ENCODE measurements around the gene CACNA1G. TPM values are rescaled to one million over a fixed set of nuclear protein-coding genes. Genes with fewer than 3 reads are reported as not detected.

Gene CACNA1G
- total and polyA plus RNA-seq, 9 donors, result 4.6 to 16.3 (median 8.3) TPM

DNA sequence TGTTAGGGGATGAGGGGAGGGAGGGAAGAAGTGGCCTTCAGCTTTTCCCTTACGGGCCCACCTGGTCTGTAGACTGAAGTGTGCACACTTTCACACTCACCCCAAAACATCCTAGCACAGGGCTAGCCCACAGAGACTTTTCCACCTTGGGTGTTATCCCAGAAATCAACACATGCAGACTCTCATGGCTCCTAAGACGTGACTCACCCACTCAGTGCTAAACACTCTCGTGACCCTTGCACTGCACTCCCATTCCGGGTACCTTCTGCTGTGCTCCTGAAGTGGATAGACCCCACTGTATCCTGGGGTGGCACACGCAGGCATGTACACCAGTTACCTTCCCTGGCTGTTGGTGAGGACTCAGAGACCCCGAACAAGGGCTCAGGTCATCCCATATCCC is 51.1 kb downstream of the CACNA1G start:
- DNase-seq, result no peak
- Histone ChIP-seq H3K36me3 (ENCODE audit: control insufficient read depth, insufficient read depth, low read length) (peaks cover 6% of the 10 kb centered on the region), H3K4me1 (ENCODE audit: control insufficient read depth, insufficient read depth, low read length) (peaks cover 26% of the 10 kb centered on the region), H3K27me3 (ENCODE audit: control insufficient read depth, insufficient read depth, low read length) (peaks cover 6% of the 10 kb centered on the region), H3K27ac (ENCODE audit: low read length) (no peak overlapping the region), H3K9me3 (replicated peaks; ENCODE audit: control insufficient read depth, low read depth, low read length) (no peaks in the 10 kb centered on the region), H3K4me3 (ENCODE audit: low read length) (no peak overlapping the region)
- WGBS (ENCODE audit: insufficient coverage), result 84% methylated on average over 5 of the region's 6 CpGs

- peaks cover 6% of the 10 kb centered on the region for H3K36me3 ChIP-seq (ENCODE audit: control insufficient read depth, insufficient read depth, low read length)
- no peaks in the 10 kb centered on the region for H3K9me3 ChIP-seq (replicated peaks; ENCODE audit: control insufficient read depth, low read depth, low read length)
- no peak for DNase-seq
- 78% methylated on average over 9 of the region's 12 CpGs for WGBS (ENCODE audit: insufficient coverage)
- no peak overlapping the region for H3K4me3 ChIP-seq (ENCODE audit: low read length)
- H3K4me1 ChIP-seq (ENCODE audit: control insufficient read depth, insufficient read depth, low read length), result peaks cover 24% of the 10 kb centered on the region
- H3K27me3 ChIP-seq (ENCODE audit: control insufficient read depth, insufficient read depth, low read length), result peaks cover 6% of the 10 kb centered on the region
- H3K27ac ChIP-seq (ENCODE audit: low read length), result no peak overlapping the region
These were observed 51.8 kb downstream of the CACNA1G start for GRCh38 chr17:50612281-50612680.

- H3K27ac ChIP-seq (ENCODE audit: low read length), result no peak overlapping the region
- DNase-seq, result peak; percentile 71
- WGBS (ENCODE audit: insufficient coverage), result 46% methylated on average over 9 of the region's 26 CpGs
- peaks cover 2% of the 10 kb centered on the region for H3K27me3 ChIP-seq (ENCODE audit: control insufficient read depth, insufficient read depth, low read length)
- H3K9me3 ChIP-seq (replicated peaks; ENCODE audit: control insufficient read depth, low read depth, low read length), result no peaks in the 10 kb centered on the region
- H3K36me3 ChIP-seq (ENCODE audit: control insufficient read depth, insufficient read depth, low read length), result peaks cover 6% of the 10 kb centered on the region
- H3K4me1 ChIP-seq (ENCODE audit: control insufficient read depth, insufficient read depth, low read length), result peaks cover 21% of the 10 kb centered on the region
- no peak overlapping the region for H3K4me3 ChIP-seq (ENCODE audit: low read length)
These were observed 52.8 kb downstream of the CACNA1G start for GRCh38 chr17:50613007-50613992.

GRCh38 chr17:50614471-50615051 is 54.0 kb downstream of the CACNA1G start:
- no peaks in the 10 kb centered on the region for H3K27me3 ChIP-seq (ENCODE audit: control insufficient read depth, insufficient read depth, low read length)
- H3K9me3 ChIP-seq (replicated peaks; ENCODE audit: control insufficient read depth, low read depth, low read length), result no peaks in the 10 kb centered on the region
- H3K4me3 ChIP-seq (ENCODE audit: low read length), result no peak overlapping the region
- no peak overlapping the region for H3K27ac ChIP-seq (ENCODE audit: low read length)
- DNase-seq, result no peak
- 54% methylated on average over 10 of the region's 11 CpGs for WGBS (ENCODE audit: insufficient coverage)
- peaks cover 18% of the 10 kb centered on the region for H3K4me1 ChIP-seq (ENCODE audit: control insufficient read depth, insufficient read depth, low read length)
- peaks cover 8% of the 10 kb centered on the region for H3K36me3 ChIP-seq (ENCODE audit: control insufficient read depth, insufficient read depth, low read length)

DNA sequence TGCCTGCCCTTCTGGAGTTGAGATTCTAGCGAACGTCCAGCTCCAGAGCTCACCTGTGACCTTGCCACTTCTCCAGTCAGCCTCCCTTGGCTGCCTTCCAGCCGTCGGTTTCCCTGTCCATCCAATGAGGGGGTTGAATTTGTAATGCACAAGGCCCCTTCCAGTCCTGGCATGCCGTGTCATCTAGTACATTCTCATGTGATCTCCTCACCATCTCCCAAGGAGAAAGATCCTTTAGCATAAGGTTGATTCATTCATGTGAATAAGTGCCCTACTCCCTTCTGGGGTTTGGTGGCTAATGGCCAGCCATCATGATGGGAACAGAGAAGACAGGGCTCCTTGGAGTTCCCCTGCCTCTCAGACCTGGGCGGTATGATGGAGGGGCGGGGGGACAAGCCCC is 55.3 kb downstream of the CACNA1G start:
- Histone ChIP-seq H3K4me1 (ENCODE audit: control insufficient read depth, insufficient read depth, low read length) (peaks cover 29% of the 10 kb centered on the region), H3K36me3 (ENCODE audit: control insufficient read depth, insufficient read depth, low read length) (peaks cover 8% of the 10 kb centered on the region), H3K27me3 (ENCODE audit: control insufficient read depth, insufficient read depth, low read length) (no peaks in the 10 kb centered on the region), H3K9me3 (replicated peaks; ENCODE audit: control insufficient read depth, low read depth, low read length) (no peaks in the 10 kb centered on the region), H3K27ac (ENCODE audit: low read length) (no peak overlapping the region), H3K4me3 (ENCODE audit: low read length) (no peak overlapping the region)
- WGBS (ENCODE audit: insufficient coverage), result 84% methylated on average over 4 of the region's 7 CpGs
- DNase-seq, result no peak

- Histone ChIP-seq H3K4me3 (ENCODE audit: low read length) (no peak overlapping the region), H3K27ac (ENCODE audit: low read length) (no peak overlapping the region), H3K9me3 (replicated peaks; ENCODE audit: control insufficient read depth, low read depth, low read length) (no peaks in the 10 kb centered on the region), H3K27me3 (ENCODE audit: control insufficient read depth, insufficient read depth, low read length) (peaks cover 12% of the 10 kb centered on the region), H3K4me1 (ENCODE audit: control insufficient read depth, insufficient read depth, low read length) (peaks cover 35% of the 10 kb centered on the region), H3K36me3 (ENCODE audit: control insufficient read depth, insufficient read depth, low read length) (peaks cover 8% of the 10 kb centered on the region)
- 72% methylated on average over 4 of the region's 4 CpGs for WGBS (ENCODE audit: insufficient coverage)
- no peak for DNase-seq
These were observed 57.8 kb downstream of the CACNA1G start for GRCh38 chr17:50618300-50618699.

- no peak for DNase-seq
- peaks cover 12% of the 10 kb centered on the region for H3K27me3 ChIP-seq (ENCODE audit: control insufficient read depth, insufficient read depth, low read length)
- peaks cover 8% of the 10 kb centered on the region for H3K36me3 ChIP-seq (ENCODE audit: control insufficient read depth, insufficient read depth, low read length)
- WGBS (ENCODE audit: insufficient coverage), result 77% methylated on average over 4 of the region's 11 CpGs
- H3K4me3 ChIP-seq (ENCODE audit: low read length), result no peak overlapping the region
- no peaks in the 10 kb centered on the region for H3K9me3 ChIP-seq (replicated peaks; ENCODE audit: control insufficient read depth, low read depth, low read length)
- no peak overlapping the region for H3K27ac ChIP-seq (ENCODE audit: low read length)
- H3K4me1 ChIP-seq (ENCODE audit: control insufficient read depth, insufficient read depth, low read length), result peaks cover 30% of the 10 kb centered on the region
These were observed 58.4 kb downstream of the CACNA1G start for GRCh38 chr17:50618941-50619340.

DNA sequence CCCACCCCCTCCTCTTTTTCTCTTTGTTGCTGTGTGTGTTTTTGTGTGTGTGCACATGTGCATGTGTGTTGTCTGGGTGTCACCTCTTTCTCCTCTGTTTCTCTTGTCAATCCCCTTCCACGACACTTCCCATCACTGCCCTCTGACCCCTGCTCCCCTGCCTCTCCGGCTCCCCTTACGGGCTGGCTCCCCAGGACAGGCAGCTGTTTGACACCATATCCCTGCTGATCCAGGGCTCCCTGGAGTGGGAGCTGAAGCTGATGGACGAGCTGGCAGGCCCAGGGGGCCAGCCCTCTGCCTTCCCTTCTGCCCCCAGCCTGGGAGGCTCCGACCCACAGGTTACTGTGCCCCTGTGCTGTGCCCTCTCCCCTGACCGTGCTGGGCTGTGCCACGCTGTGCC is 59.0 kb downstream of the CACNA1G start:
- H3K4me3 ChIP-seq (ENCODE audit: low read length), result no peak overlapping the region
- H3K27me3 ChIP-seq (ENCODE audit: control insufficient read depth, insufficient read depth, low read length), result peaks cover 12% of the 10 kb centered on the region
- H3K9me3 ChIP-seq (replicated peaks; ENCODE audit: control insufficient read depth, low read depth, low read length), result no peaks in the 10 kb centered on the region
- WGBS (ENCODE audit: insufficient coverage), result 76% methylated on average over 4 of the region's 7 CpGs
- H3K27ac ChIP-seq (ENCODE audit: low read length), result no peak overlapping the region
- DNase-seq, result no peak
- H3K4me1 ChIP-seq (ENCODE audit: control insufficient read depth, insufficient read depth, low read length), result peaks cover 27% of the 10 kb centered on the region
- peaks cover 8% of the 10 kb centered on the region for H3K36me3 ChIP-seq (ENCODE audit: control insufficient read depth, insufficient read depth, low read length)

- Histone ChIP-seq H3K4me1 (ENCODE audit: control insufficient read depth, insufficient read depth, low read length) (peaks cover 27% of the 10 kb centered on the region), H3K27ac (ENCODE audit: low read length) (no peak overlapping the region), H3K9me3 (replicated peaks; ENCODE audit: control insufficient read depth, low read depth, low read length) (no peaks in the 10 kb centered on the region), H3K4me3 (ENCODE audit: low read length) (no peak overlapping the region), H3K36me3 (ENCODE audit: control insufficient read depth, insufficient read depth, low read length) (peaks cover 8% of the 10 kb centered on the region), H3K27me3 (ENCODE audit: control insufficient read depth, insufficient read depth, low read length) (peaks cover 12% of the 10 kb centered on the region)
- DNase-seq, result no peak
- 45% methylated on average over 2 of the region's 5 CpGs for WGBS (ENCODE audit: insufficient coverage)
These were observed 59.7 kb downstream of the CACNA1G start for GRCh38 chr17:50620237-50620636.

GRCh38 chr17:50620858-50621257 is 60.3 kb downstream of the CACNA1G start:
- DNase-seq, result no peak
- H3K27me3 ChIP-seq (ENCODE audit: control insufficient read depth, insufficient read depth, low read length), result peaks cover 12% of the 10 kb centered on the region
- H3K36me3 ChIP-seq (ENCODE audit: control insufficient read depth, insufficient read depth, low read length), result peaks cover 8% of the 10 kb centered on the region
- no peak overlapping the region for H3K4me3 ChIP-seq (ENCODE audit: low read length)
- H3K9me3 ChIP-seq (replicated peaks; ENCODE audit: control insufficient read depth, low read depth, low read length), result no peaks in the 10 kb centered on the region
- no peak overlapping the region for H3K27ac ChIP-seq (ENCODE audit: low read length)
- WGBS (ENCODE audit: insufficient coverage), result 52% methylated on average over 15 of the region's 17 CpGs
- peaks cover 31% of the 10 kb centered on the region for H3K4me1 ChIP-seq (ENCODE audit: control insufficient read depth, insufficient read depth, low read length)

Measured in muscle of leg (tissue), 11 donors.